ENCODE results near the gene RAPH1.

GRCh38 chr2:203566161-203566560, 31.1 kb upstream of the RAPH1 start:
- TF ChIP-seq CTCF (conservative IDR thresholded peaks at IDR 0.05; ENCODE audit: low read depth, low read length) (no peak), EZH2 (IDR thresholded peaks at IDR 0.05; ENCODE audit: borderline replicate concordance, low read depth, low read length, poor library complexity, severe bottlenecking) (no peak)
